ENCODE measurements around the gene SEC31A.
"Not testable (repeated sequence)": the region's sequence is repeated elsewhere in the genome, so short reads cannot be mapped to it uniquely, and the experiment has no call there.

Gene SEC31A

GRCh38 chr4:82896755-82897154 lies 5.8 kb upstream of the SEC31A start:
- intact Hi-C loops (cut with DNase I) = no loop called here
- no peak for DNase-seq

- DNase-seq = no peak
- intact Hi-C loops (cut with DNase I) = loop anchor here (5.0 kb wide), 1 partner anchor 432 kb away; no protein-coding TSS in a partner anchor
Observed at GRCh38 chr4:82893942-82894341, 3.0 kb upstream of the SEC31A start.

- DNase-seq = no peak
- intact Hi-C loops (cut with DNase I) = loop anchor here (5.0 kb wide), 1 partner anchor 430 kb away; no protein-coding TSS in a partner anchor
Observed at GRCh38 chr4:82892467-82892802, 1.5 kb upstream of the SEC31A start.

GRCh38 chr4:82891707-82892466 lies 934 bp upstream of the SEC31A start:
- intact Hi-C loops (cut with DNase I) = loop anchor here (1.0 to 5.0 kb wide), 3 partner anchors 8 to 430 kb away; partner anchors contain the start of gene THAP9
- DNase-seq = no peak

- intact Hi-C loops (cut with DNase I) = loop anchor here (5.0 kb wide), 1 partner anchor 428 kb away; no protein-coding TSS in a partner anchor
Observed at GRCh38 chr4:82890528-82890900, 439 bp downstream of the SEC31A start.

GRCh38 chr4:82889287-82889686 lies 1.7 kb downstream of the SEC31A start:
- DNase-seq = no peak
- intact Hi-C loops (cut with DNase I) = no loop called here

More at GRCh38 chr4:82890528-82890900, 439 bp downstream of the SEC31A start:
- no peak for DNase-seq

GRCh38 chr4:82886147-82886942 lies 4.6 kb downstream of the SEC31A start:
- intact Hi-C loops (cut with DNase I) = no loop called here
- no peak for DNase-seq

GRCh38 chr4:82885410-82885809 lies 5.5 kb downstream of the SEC31A start:
- no peak for DNase-seq
- intact Hi-C loops (cut with DNase I) = no loop called here

- no peak for DNase-seq
- intact Hi-C loops (cut with DNase I) = no loop called here
Observed at GRCh38 chr4:82868572-82868971, 22.4 kb downstream of the SEC31A start.

- intact Hi-C loops (cut with DNase I) = no loop called here
- no peak for DNase-seq
Observed at GRCh38 chr4:82866706-82867385, 24.1 kb downstream of the SEC31A start.

- intact Hi-C loops (cut with DNase I); DNase-seq: not testable (repeated sequence)
Observed at GRCh38 chr4:82866033-82866432, 24.9 kb downstream of the SEC31A start.

- intact Hi-C loops (cut with DNase I) = no loop called here
- DNase-seq = no peak
Observed at GRCh38 chr4:82865592-82865991, 25.4 kb downstream of the SEC31A start.

- intact Hi-C loops (cut with DNase I) = no loop called here
- DNase-seq = no peak
Observed at GRCh38 chr4:82864336-82864979, 26.5 kb downstream of the SEC31A start.

- no peak for DNase-seq
Observed at GRCh38 chr4:82861529-82861928, 29.4 kb downstream of the SEC31A start.

GRCh38 chr4:82860487-82860886 lies 30.5 kb downstream of the SEC31A start:
- intact Hi-C loops (cut with DNase I); DNase-seq: not testable (repeated sequence)

More at GRCh38 chr4:82861529-82861928, 29.4 kb downstream of the SEC31A start:
- intact Hi-C loops (cut with DNase I) = no loop called here

- no peak for DNase-seq
- intact Hi-C loops (cut with DNase I) = no loop called here
Observed at GRCh38 chr4:82852751-82853285, 38.1 kb downstream of the SEC31A start.

GRCh38 chr4:82851885-82852750 lies 38.8 kb downstream of the SEC31A start:
- intact Hi-C loops (cut with DNase I) = no loop called here
- no peak for DNase-seq

- no peak for DNase-seq
- intact Hi-C loops (cut with DNase I) = no loop called here
Observed at GRCh38 chr4:82851318-82851717, 39.6 kb downstream of the SEC31A start.

GRCh38 chr4:82850684-82851083 lies 40.3 kb downstream of the SEC31A start:
- intact Hi-C loops (cut with DNase I) = no loop called here
- no peak for DNase-seq
